HG02642 (cell line): ENCODE measurements around the gene SLC22A8.
"Not testable (repeated sequence)": the region's sequence is repeated elsewhere in the genome, so short reads cannot be mapped to it uniquely, and the experiment has no call there.

Experiments used
- ATAC-seq: cut with Tn5 transposase; IDR thresholded peaks from one replicate; pipeline ENCODE4 v1.9.1; 2021; ENCODE audit warnings: mild to moderate bottlenecking; ENCODE audit not compliant: unreplicated experiment, poor library complexity

Gene SLC22A8

GRCh38 chr11:62988276-62988675 lies 27.4 kb downstream of the SLC22A8 start:
- no peak for ATAC-seq

DNA sequence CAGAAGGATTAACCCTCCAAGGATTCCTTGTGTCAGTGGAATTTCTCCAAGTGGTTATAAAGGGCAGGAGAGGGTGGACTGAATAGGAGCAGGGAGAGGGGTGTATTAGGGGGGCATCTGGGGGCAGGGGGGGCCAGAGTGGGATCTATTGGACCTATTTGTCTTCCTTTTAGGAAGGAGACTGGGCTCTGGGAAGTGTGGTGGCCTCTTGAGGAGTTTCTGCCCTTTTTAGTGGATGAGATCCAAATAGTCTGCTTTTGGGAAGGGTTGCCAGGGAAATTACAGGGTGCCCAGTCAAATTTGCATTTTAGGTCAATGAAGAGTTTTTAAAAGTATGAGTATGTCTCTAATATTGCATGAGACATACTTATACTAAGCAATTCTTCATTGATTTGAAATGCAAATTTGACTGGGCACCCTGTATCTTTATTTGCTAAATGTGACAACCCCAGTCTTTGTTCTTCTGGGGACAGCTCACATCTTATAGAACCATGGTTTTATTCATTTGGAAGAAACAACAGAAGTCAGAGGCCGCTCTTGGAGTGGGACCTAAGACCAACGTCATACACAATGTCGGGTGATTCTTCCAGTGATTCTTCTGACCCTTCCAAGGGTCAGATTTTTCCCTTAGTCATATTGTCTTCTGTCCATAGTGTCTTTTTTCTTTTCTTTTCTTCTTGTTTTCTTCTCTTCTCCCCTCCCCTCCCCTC lies 30.4 kb downstream of the SLC22A8 start:
- ATAC-seq: no peak

DNA sequence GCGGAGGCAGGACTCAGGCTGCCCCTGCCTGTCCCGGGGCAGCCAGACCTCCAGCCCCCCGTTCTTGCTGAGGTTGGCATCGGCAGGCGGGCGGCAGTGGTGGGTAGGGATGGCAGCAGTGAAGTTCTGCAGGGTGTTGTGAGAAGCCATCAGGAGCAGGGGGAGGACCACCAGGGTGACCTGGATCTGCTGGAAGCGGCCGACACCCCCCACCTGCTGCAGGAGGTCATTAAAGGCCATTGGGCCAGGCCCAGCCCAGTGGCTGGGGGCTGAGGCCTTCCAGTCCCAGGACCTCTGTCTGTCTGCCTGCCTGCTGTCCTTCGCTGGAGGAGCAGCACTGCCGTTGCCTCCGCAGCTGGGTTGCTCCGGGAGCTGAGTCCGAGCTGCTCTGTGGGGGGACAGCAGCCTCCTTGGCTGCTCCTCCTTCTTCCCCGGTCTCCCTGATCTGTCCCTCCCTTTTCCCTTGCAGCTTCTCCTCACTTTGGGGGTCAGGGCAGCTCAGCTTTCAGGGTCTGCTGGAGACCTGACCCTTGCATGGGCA lies 31.1 kb downstream of the SLC22A8 start, which contains the start of gene SLC22A6:
TSS of gene SLC22A6 (minus strand) at position 517 of the 541 bp plus-strand sequence. CDS start at position 240, 277 bp downstream.
- no peak for ATAC-seq

DNA sequence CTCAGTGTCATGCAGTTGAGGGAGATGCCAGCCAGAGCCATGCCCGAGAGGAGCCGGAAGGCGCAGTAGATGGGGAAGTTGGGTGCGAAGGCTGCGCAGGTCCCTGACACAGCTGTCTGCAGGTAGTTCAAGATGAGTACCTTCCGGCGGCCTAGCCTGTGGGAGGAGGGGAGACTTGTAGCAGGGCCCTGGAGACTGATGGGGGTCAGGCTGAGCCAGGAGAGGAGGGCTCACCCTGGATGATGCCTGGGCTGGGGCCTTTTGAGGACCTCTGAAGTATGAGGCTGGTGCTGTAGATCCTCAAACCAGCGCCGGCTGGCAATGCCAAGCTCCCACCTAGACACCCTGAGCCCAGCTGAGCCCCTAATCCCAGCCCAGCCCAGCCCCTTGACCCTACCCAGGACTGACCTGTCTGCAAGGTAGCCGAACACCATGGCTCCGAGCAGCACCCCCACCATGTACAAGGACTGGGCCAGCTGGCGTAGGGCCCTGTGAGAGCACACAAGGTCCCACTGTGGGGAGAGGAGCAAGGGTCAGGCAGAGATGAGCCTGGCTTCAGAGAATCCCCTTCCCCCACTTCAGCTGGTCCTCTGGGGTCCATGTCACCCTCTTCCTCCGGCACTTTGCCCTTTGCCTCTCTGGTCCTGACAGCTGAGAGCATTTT lies 32.0 kb downstream of the SLC22A8 start:
- ATAC-seq: no peak

DNA sequence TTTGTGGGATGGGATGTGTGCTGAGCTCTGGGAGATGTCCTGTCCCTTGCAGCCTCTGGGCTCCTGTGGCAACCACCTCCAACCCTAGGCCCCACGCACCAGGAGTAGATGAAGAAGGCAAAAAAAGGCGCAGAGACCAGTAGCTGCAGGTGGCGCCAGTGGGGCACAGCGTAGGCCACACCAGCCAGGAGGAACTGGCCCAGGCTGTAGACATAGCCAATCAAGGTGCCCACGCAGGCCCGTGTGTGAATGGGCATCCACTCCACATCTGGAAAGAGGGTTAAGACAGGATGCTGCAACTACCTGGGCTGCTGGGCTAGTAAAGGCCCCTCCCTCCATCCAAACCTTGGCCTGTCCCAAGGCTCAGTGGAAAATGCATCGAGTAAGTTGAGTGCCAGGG lies 33.9 kb downstream of the SLC22A8 start:
- no peak for ATAC-seq

DNA sequence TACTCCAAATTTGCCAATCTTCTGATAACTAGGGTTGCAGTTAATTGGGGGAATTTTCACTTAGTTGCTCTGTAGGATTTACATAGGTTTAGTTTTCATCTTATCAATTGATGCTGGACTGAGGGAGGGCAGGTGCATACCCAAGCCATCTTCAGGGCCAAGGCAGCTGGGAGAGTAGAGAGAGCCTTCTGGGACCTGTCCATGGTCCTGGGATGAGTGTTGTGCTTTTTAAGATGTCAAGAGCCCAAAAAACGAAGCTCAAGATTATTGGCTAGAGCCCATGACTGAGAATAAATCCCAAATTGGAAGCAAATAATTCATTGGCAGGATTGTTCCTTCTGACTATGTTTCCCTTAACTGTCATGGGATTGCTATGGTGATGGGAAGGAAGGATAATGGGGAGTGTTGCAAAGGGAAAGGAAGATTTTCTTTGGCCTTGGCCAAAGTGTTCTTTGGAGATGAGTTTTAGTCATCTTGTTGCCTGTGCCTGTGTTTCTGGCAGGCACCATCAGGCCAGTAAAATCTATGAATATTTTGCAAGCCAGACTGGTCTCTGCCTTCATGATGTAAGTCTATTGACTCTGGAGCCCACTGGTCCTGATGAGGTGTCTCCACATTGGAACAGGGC lies 35.4 kb downstream of the SLC22A8 start:
- ATAC-seq: no peak

- ATAC-seq: no peak
Observed at GRCh38 chr11:62976109-62976508, 39.5 kb downstream of the SLC22A8 start.

DNA sequence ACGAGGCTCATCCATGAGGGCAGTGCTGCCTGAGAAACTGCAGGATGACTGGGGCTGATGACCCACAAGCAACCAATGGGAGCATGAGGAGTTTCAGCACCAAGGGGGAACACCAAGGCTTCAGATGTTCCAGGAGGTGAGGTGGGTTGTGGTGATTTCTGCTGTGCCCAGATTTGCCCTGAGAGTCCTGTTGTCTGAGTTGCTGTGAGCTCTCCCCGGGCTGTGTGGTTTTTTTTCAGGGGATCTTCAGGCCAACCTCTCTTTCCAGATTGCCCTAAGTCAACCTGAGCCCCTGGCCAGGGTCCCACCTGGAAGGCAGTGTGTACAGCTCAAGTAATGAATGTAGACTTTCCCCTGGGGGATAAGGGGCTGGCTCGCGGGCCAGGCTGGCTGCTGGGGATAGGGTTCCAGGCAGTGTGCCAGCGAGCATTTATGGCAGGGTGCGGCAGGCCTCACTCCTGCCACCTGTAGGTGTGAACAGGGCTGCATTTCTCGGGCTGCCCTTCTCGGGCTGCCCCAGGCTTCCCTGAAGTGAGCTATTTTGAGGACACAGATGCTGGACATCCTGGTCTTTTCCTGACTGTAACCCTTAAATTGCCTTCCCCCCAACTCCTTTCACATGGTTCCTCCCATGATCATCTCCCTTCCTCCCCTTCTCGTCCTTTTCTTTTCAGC lies 40.7 kb downstream of the SLC22A8 start:
- ATAC-seq: no peak

DNA sequence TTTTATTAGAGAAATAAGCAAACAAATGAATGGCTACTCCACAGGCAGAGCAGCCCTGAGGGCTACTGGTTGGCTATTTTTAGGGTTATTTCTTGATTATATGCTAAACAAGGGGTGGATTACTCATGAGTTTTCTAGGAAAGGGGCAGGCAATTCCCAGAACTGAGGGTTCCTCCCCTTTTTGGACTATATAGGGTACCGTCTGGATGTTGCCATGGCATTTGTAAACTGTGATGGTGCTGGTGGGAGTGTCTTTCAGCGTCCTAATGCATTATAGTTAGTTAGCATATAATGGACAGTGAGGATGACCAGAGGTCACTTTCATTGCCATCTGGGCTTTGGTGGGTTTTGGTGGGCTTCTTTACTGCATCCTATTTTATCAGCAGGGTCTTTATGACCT lies 50.1 kb downstream of the SLC22A8 start:
- no peak for ATAC-seq

DNA sequence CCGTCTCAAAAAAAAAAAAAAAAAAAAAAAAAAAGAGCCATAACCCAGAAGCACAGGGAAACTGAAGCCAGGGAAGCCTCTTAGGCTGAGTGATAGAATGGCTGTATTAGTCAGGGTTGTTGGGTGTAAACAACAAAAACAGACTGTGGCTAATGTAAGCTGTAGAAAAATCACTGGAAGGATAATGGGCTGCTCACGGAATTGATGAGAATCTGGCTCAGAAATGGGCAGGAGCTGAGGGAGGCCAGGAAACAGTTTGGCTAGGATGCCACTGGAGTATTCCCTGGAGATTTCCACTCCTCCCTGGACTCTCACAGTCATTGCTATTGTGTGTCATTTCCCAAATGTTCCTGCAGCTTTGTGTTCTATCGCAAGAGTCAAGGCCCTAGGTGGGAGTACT lies 53.2 kb downstream of the SLC22A8 start:
- no peak for ATAC-seq

GRCh38 chr11:62961017-62961570 lies 54.5 kb downstream of the SLC22A8 start:
- ATAC-seq: no peak

DNA sequence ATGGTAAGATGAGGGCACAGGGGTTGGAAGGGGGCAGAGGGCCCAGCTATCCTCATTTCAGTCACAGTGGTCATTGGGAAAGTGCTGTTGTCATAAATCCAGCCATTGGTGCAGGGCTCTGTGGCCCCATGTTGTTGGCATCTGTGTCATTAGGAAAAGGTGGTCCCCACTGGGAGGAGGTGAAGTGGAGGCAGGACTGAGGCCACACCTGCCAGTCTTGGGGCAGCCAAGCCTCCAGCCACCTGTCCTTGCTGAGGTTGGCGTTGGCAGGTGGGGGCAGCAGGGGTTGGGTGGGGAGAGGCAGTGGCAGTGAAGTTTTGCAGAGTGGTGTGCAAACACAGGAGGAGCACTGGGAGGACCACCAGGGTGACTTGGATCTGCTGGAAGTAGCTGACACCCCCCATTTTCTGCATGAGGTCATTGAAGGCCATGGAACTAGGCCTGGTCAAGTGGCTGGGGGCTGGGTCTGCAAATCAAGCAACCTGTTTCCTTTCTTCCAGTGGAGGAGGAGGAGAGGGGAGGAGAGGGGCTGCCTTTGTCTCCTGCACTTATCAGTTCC lies 56.1 kb downstream of the SLC22A8 start:
- ATAC-seq: no peak

DNA sequence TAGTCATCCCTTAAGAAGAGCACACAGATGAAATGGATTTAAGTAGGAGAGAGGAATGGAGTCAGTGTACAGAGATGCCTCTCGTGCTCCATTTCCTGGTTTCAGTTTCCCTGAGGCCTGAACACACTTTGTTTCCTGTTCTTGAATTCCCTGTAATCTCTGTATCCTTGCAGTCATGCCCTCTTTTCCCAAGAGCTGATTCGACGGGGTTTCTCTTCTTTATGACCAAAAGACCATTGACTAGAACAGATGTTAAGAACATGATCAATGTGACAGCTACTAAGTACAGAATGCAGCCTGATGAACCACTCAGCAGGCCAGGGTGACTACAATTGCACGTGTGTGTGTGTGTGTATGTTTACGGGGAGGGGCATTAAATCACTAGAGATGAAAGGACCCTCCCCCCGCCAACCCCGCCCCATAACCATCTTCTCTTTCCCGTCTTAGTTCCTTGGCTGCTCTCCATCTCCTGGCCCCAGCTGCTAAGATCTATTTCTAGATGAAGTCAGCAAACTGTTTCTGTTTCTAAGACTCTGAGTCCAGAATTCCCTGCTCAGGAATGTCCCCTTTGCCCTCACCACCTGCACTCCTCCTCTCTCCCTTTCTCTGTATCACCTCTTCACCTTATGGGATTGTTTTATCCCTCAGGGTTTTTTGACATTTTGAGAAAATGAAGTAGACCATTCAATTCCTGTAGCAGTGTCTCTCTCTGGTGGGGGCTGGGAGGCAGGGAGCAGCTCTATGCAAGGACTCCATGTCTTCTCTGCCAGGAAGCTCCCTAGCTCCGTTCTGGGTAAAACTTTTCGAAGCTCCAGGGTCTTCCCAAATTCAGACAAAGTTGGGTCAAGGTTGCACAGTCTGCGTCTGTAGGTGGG lies 56.9 kb downstream of the SLC22A8 start:
- no peak for ATAC-seq

- ATAC-seq: no peak
Observed at GRCh38 chr11:62957147-62957546, 58.5 kb downstream of the SLC22A8 start.

DNA sequence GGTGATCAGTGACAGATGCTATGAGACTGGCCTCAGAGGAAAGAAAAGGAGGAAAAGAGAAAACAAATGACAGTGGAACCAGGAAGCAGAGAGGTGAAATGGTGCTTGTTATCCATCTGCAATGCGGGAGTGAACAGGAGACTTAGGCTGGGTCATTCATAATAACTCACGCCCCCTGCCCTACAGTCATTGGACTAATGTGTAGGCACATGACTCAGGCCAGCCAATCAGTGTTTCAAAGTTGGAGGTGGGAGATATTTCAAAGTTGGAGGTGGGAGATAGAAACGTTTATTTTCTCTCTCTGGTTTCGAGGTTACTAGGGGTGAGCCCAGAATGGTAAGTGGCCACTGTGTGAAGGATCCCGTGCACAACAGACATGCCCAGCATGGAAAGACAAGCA lies 61.2 kb downstream of the SLC22A8 start:
- ATAC-seq: no peak

DNA sequence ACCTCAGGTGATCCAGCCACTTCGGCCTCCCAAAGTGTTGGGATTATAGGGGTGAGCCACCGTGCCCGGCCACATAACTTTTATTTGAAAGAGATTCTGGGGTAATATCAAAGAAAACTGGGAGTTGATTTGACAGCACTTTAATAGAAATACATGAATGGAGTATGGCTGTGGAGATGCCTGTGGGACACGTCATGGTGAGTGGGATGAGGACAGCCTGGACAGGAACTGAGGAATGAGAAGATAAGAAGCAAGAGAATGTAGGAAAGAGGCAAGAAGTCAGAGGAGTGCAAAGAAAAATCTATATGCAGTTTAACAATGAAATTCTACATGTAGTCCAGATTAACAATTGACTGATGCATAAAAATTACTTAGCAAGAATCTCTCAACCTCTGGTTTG lies 61.8 kb downstream of the SLC22A8 start:
- no peak for ATAC-seq

DNA sequence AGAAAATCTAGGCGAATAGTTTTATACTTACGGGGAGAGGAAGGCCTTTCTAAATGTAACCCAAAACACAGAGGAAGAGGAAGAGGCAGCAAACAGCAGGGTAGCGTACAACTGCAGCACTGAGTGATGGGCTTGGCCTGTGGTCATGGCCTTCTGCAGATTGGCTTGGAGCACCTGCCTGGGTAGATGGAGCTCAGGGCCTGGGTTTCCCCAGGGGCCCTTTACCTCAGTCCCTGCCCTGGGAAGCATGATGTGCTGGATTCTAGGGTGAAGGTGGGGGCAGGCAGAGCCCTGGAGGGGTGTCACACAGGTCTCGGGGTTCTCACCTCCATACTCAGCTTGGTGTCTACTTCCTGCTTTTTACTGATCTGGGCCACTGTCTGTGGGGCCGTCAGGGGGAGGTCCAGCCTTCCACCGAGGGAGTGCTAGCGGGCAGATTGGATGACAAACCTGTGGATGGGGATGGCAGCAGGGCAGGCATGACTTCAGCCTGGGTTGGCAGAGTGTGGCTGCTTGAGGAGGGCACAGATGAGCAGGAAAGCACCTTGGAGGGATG lies 66.8 kb downstream of the SLC22A8 start:
- ATAC-seq: no peak

- not testable (repeated sequence) for ATAC-seq
Observed at GRCh38 chr11:62945538-62945937, 70.1 kb downstream of the SLC22A8 start.
